OCI-LY7 (cell line): ENCODE data around the gene OR9G1. TPM values are rescaled to one million over a fixed set of nuclear protein-coding genes. Genes with fewer than 3 reads are reported as not detected.

Experiments
- BruUV-seq: library from RNA; stranded (reverse); fragments of 400-500 nt; replicated peaks from 2 replicates; lab custom pipeline; 2021; lab: Mats Ljungman, UMichigan
- CTCF ChIA-PET: fragments of 300-600 bp; sonication (Branson Sonifier 250); formaldehyde crosslinking; loops from one replicate; lab custom pipeline; 2022; ENCODE audit warnings: antibody characterized with exemption; ENCODE audit not compliant: unreplicated experiment; lab: Charles Lee
- POLR2A ChIA-PET: fragments of 300-600 bp; sonication (Branson Sonifier 250); formaldehyde crosslinking; loops from one replicate; lab custom pipeline; 2022; ENCODE audit warnings: antibody characterized with exemption; lab: Charles Lee
- DNase-seq: peaks from one replicate; pipeline ENCODE4 v3.0.0-alpha.2; 2015; ENCODE audit warnings: low spot score
- H2AFZ ChIP-seq: fragments of 200-600 bp; sonication (generic), shearing (Covaris generic); 2 replicates; pipeline ENCODE4 v1.6.1; 2014; ENCODE audit warnings: mild to moderate bottlenecking, antibody characterized with exemption, low read length, moderate library complexity
- H3K27ac ChIP-seq: fragments of 200-600 bp; sonication (generic); 2 replicates; pipeline ENCODE4 v1.5.1; 2014; ENCODE audit warnings: mixed run types, low read depth, mild to moderate bottlenecking, moderate library complexity, low read length, inconsistent platforms; ENCODE audit not compliant: poor library complexity, severe bottlenecking
- H3K36me3 ChIP-seq: fragments of 200-600 bp; sonication (generic); 2 replicates; pipeline ENCODE4 v1.6.1; 2014; ENCODE audit warnings: mild to moderate bottlenecking, antibody characterized with exemption, low read length, moderate library complexity, mixed read lengths; ENCODE audit not compliant: insufficient read depth
- H3K4me1 ChIP-seq: fragments of 200-600 bp; sonication (generic); 2 replicates; pipeline ENCODE4 v1.5.1; 2014; ENCODE audit warnings: mild to moderate bottlenecking, low read length; ENCODE audit not compliant: insufficient read depth, poor library complexity, severe bottlenecking
- H3K4me2 ChIP-seq: fragments of 200-600 bp; sonication (generic); 2 replicates; pipeline ENCODE4 v1.6.1; 2014; ENCODE audit warnings: mild to moderate bottlenecking, low read length
- H3K4me3 ChIP-seq: fragments of 200-600 bp; sonication (generic); 2 replicates; pipeline ENCODE4 v1.5.1; 2014; ENCODE audit warnings: mild to moderate bottlenecking, low read depth, low read length; ENCODE audit not compliant: poor library complexity, severe bottlenecking
- H3K79me2 ChIP-seq: fragments of 200-600 bp; sonication (generic); 2 replicates; pipeline ENCODE4 v1.6.1; 2016; ENCODE audit warnings: low read depth, mild to moderate bottlenecking, low read length, moderate library complexity, mixed read lengths; ENCODE audit not compliant: insufficient read depth
- H3K9me2 ChIP-seq: fragments of 200-600 bp; sonication (generic); 2 replicates; pipeline ENCODE4 v1.6.1; 2016; ENCODE audit warnings: mild to moderate bottlenecking, low read length, mixed read lengths; ENCODE audit not compliant: insufficient read depth
- H3K9me3 ChIP-seq: fragments of 200-600 bp; sonication (generic); 2 replicates; pipeline ENCODE4 v1.6.1; 2014; ENCODE audit warnings: mild to moderate bottlenecking, mixed run types, low read length, mixed read lengths
- H4K20me1 ChIP-seq: fragments of 200-600 bp; sonication (generic); 2 replicates; pipeline ENCODE4 v1.6.1; 2014; ENCODE audit warnings: mild to moderate bottlenecking, antibody characterized with exemption, low read length, moderate library complexity, mixed read lengths; ENCODE audit not compliant: insufficient read depth
- EZH2phosphoT487 ChIP-seq: fragments of 200-600 bp; sonication (generic); IDR thresholded peaks from 2 replicates; pipeline ENCODE4 v1.6.1; 2018; ENCODE audit warnings: low read depth, borderline replicate concordance, mild to moderate bottlenecking, mixed run types, antibody characterized with exemption, low read length, moderate library complexity, mixed read lengths
- intact Hi-C: fragments of 100-400 bp; cut with micrococcal nuclease; formaldehyde crosslinking; loops from one replicate; pipeline ENCODE4 v1.10.0; 2022; ENCODE audit not compliant: unreplicated experiment
- microRNA-seq: library from miRNA; unstranded; fragments of <30 nt; microRNA quantifications from one replicate; pipeline ENCODE4 v1.2.0, GENCODE V29; 2022; ENCODE audit warnings: borderline replicate concordance
- small RNA-seq: library from RNA; depleted of rRNA; stranded (forward); fragments of <200 nt; gene quantifications from one replicate; pipeline ENCODE3, GENCODE V24; 2014
- total RNA-seq, 2 experiments: library from RNA; depleted of rRNA in 1 of 2; stranded (reverse); fragments of >200 nt in 1 of 2; shearing (Covaris generic) in 1 of 2; gene quantifications; 2 replicates each; pipeline ENCODE4 v1.2.3, GENCODE V29; 2014 to 2022
- TF ChIP-seq, protein P1 (sequence below): fragments of 200-600 bp; sonication (generic); conservative IDR thresholded peaks from 2 replicates; pipeline ENCODE4 v1.5.1; 2014; ENCODE audit warnings: mild to moderate bottlenecking, antibody characterized with exemption, low read length, moderate library complexity, mixed read lengths

OR9G1 gene
- total RNA-seq, 2 experiments from 2014 or later = not detected

DNA sequence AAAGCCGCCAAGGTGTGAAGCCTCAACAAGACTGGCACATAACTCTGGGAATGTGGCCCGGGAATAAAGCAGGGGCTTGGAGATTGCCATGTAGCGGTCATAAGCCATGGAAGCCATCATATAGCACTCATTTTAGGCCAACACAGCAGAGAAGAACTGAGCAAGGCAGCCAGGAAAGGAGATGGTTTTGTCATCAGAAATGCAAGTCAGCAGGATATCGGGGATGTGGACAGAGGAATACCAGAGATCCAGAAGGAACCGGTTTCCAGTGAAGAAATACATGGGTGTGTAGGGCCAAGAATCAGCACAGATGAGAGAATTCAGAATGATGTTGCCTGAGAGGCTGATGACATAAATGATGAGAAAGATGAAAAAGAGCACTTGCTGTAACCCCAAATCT, 52.6 kb downstream of the OR9G1 start:
- Histone ChIP-seq H3K27ac (no peak overlapping the region), H2AFZ (no peak overlapping the region), H3K4me3 (no peak overlapping the region), H4K20me1 (no peaks in the 10 kb centered on the region), H3K79me2 (no peaks in the 10 kb centered on the region), H3K4me1 (no peaks in the 10 kb centered on the region), H3K9me2 (no peaks in the 10 kb centered on the region), H3K4me2 (no peak overlapping the region), H3K9me3 (no peaks in the 10 kb centered on the region), H3K36me3 (no peaks in the 10 kb centered on the region)
- no peak for DNase-seq
- BruUV-seq = no TSS peak
- intact Hi-C loops = loop anchor here (1.0 kb wide), 1 partner anchor 35 kb away; no protein-coding TSS in a partner anchor
- ChIA-PET CTCF (no interaction called here), POLR2A (no interaction called here)
- TF ChIP-seq, protein P1, sequence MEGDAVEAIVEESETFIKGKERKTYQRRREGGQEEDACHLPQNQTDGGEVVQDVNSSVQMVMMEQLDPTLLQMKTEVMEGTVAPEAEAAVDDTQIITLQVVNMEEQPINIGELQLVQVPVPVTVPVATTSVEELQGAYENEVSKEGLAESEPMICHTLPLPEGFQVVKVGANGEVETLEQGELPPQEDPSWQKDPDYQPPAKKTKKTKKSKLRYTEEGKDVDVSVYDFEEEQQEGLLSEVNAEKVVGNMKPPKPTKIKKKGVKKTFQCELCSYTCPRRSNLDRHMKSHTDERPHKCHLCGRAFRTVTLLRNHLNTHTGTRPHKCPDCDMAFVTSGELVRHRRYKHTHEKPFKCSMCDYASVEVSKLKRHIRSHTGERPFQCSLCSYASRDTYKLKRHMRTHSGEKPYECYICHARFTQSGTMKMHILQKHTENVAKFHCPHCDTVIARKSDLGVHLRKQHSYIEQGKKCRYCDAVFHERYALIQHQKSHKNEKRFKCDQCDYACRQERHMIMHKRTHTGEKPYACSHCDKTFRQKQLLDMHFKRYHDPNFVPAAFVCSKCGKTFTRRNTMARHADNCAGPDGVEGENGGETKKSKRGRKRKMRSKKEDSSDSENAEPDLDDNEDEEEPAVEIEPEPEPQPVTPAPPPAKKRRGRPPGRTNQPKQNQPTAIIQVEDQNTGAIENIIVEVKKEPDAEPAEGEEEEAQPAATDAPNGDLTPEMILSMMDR = no peak
- no peak for TF ChIP-seq EZH2phosphoT487

Small RNA genes lying within 50 kb of the gene (microRNA-seq; reads per million reads assigned to microRNA genes)
- not detected for gene MIR6128

Small RNA genes lying within 50 kb of the gene (small RNA-seq; reads per million reads assigned to genes)
- gene AP001803.1 = not detected
- not detected for gene AP004245.1
- gene MIR6128 = not detected

Other genes starting within 250 kb of the OR9G1 start
- gene OR5M3, start 225.7 kb upstream of the OR9G1 start, total RNA-seq (2014; rRNA removed; shearing (Covaris generic)) = not detected in 2 replicates
- gene OR5M3, start 225.7 kb upstream of the OR9G1 start, total RNA-seq (2022) = not detected in 2 replicates
- gene OR5M8, start 207.7 kb upstream of the OR9G1 start, total RNA-seq (2014; rRNA removed; shearing (Covaris generic)) = not detected in 2 replicates
- not detected in 2 replicates for gene OR5M8, start 207.7 kb upstream of the OR9G1 start, total RNA-seq (2022)
- gene OR5M11, start 155.8 kb upstream of the OR9G1 start, total RNA-seq (2014; rRNA removed; shearing (Covaris generic)) = not detected in 2 replicates
- gene OR5M11, start 155.8 kb upstream of the OR9G1 start, total RNA-seq (2022) = not detected in 2 replicates
- not detected in 2 replicates for gene OR5M10, start 121.4 kb upstream of the OR9G1 start, total RNA-seq (2014; rRNA removed; shearing (Covaris generic))
- not detected in 2 replicates for gene OR5M10, start 121.4 kb upstream of the OR9G1 start, total RNA-seq (2022)
- not detected in 2 replicates for gene OR5M1, start 84.2 kb upstream of the OR9G1 start, total RNA-seq (2014; rRNA removed; shearing (Covaris generic))
- gene OR5M1, start 84.2 kb upstream of the OR9G1 start, total RNA-seq (2022) = not detected in 2 replicates
- gene OR5AP2, start 56.7 kb upstream of the OR9G1 start, total RNA-seq (2014; rRNA removed; shearing (Covaris generic)) = not detected in 2 replicates
- gene OR5AP2, start 56.7 kb upstream of the OR9G1 start, total RNA-seq (2022) = not detected in 2 replicates
- gene OR5AR1, start 35.4 kb upstream of the OR9G1 start, total RNA-seq (2014; rRNA removed; shearing (Covaris generic)) = not detected in 2 replicates
- gene OR5AR1, start 35.4 kb upstream of the OR9G1 start, total RNA-seq (2022) = not detected in 2 replicates
- gene OR9G4, start 49.6 kb downstream of the OR9G1 start, total RNA-seq (2014; rRNA removed; shearing (Covaris generic)) = not detected in 2 replicates
- not detected in 2 replicates for gene OR9G4, start 49.6 kb downstream of the OR9G1 start, total RNA-seq (2022)